Measurements from ENCODE around the gene CHDH.

The CHDH gene

GRCh38 chr3:53809764-53810400 is 36.3 kb downstream of the CHDH start:
- Histone ChIP-seq H3K27me3 (ENCODE audit: control insufficient read depth in 2 of 2, insufficient read depth in 2 of 2, low read length in 2 of 2) (peaks cover 0 to 2% of the 10 kb centered on the region in 2 donors), H3K9ac (ENCODE audit: low read depth in 1 of 2, low read length in 2 of 2) (no peak overlapping the region), H3K4me1 (ENCODE audit: control insufficient read depth in 2 of 2, insufficient read depth in 2 of 2, low read length in 2 of 2) (peaks cover 10 to 14% of the 10 kb centered on the region in 2 donors), H3K36me3 (ENCODE audit: control insufficient read depth in 2 of 2, insufficient read depth in 2 of 2, low read length in 2 of 2) (no peaks in the 10 kb centered on the region), H3K27ac (ENCODE audit: low read depth in 2 of 2, low read length in 2 of 2) (no peak overlapping the region), H3K9me3 (ENCODE audit: control insufficient read depth in 2 of 2, low read length in 2 of 2) (no peaks in the 10 kb centered on the region), H3K4me3 (ENCODE audit: low read length in 2 of 2) (no peak overlapping the region)

- Histone ChIP-seq H3K4me3 (ENCODE audit: low read length in 2 of 2) (no peak overlapping the region), H3K27ac (ENCODE audit: low read depth in 2 of 2, low read length in 2 of 2) (no peak overlapping the region), H3K27me3 (ENCODE audit: control insufficient read depth in 2 of 2, insufficient read depth in 2 of 2, low read length in 2 of 2) (peaks cover 0 to 2% of the 10 kb centered on the region in 2 donors), H3K4me1 (ENCODE audit: control insufficient read depth in 2 of 2, insufficient read depth in 2 of 2, low read length in 2 of 2) (peaks cover 10 to 14% of the 10 kb centered on the region in 2 donors), H3K9ac (ENCODE audit: low read depth in 1 of 2, low read length in 2 of 2) (no peak overlapping the region), H3K36me3 (ENCODE audit: control insufficient read depth in 2 of 2, insufficient read depth in 2 of 2, low read length in 2 of 2) (no peaks in the 10 kb centered on the region), H3K9me3 (ENCODE audit: control insufficient read depth in 2 of 2, low read length in 2 of 2) (no peaks in the 10 kb centered on the region)
These were observed 37.0 kb downstream of the CHDH start for GRCh38 chr3:53809267-53809666.

GRCh38 chr3:53808496-53808895 is 37.7 kb downstream of the CHDH start:
- Histone ChIP-seq H3K9ac (ENCODE audit: low read depth in 1 of 2, low read length in 2 of 2) (no peak overlapping the region), H3K4me3 (ENCODE audit: low read length in 2 of 2) (no peak overlapping the region), H3K27ac (ENCODE audit: low read depth in 2 of 2, low read length in 2 of 2) (no peak overlapping the region), H3K36me3 (ENCODE audit: control insufficient read depth in 2 of 2, insufficient read depth in 2 of 2, low read length in 2 of 2) (no peaks in the 10 kb centered on the region), H3K27me3 (ENCODE audit: control insufficient read depth in 2 of 2, insufficient read depth in 2 of 2, low read length in 2 of 2) (no peaks in the 10 kb centered on the region), H3K4me1 (ENCODE audit: control insufficient read depth in 2 of 2, insufficient read depth in 2 of 2, low read length in 2 of 2) (peaks cover 10 to 14% of the 10 kb centered on the region in 2 donors), H3K9me3 (ENCODE audit: control insufficient read depth in 2 of 2, low read length in 2 of 2) (no peaks in the 10 kb centered on the region)

GRCh38 chr3:53807117-53807810 is 39.0 kb downstream of the CHDH start:
- H3K4me1 ChIP-seq (ENCODE audit: control insufficient read depth in 2 of 2, insufficient read depth in 2 of 2, low read length in 2 of 2), result peaks cover 10 to 14% of the 10 kb centered on the region in 2 donors
- H3K36me3 ChIP-seq (ENCODE audit: control insufficient read depth in 2 of 2, insufficient read depth in 2 of 2, low read length in 2 of 2), result no peaks in the 10 kb centered on the region
- H3K27ac ChIP-seq (ENCODE audit: low read depth in 2 of 2, low read length in 2 of 2), result peak overlapping the region; percentile 49 to 59
- no peak overlapping the region for H3K4me3 ChIP-seq (ENCODE audit: low read length in 2 of 2)
- H3K9ac ChIP-seq (ENCODE audit: low read depth in 1 of 2, low read length in 2 of 2), result peak overlapping the region in 1 of 2 donors; percentile 49
- H3K27me3 ChIP-seq (ENCODE audit: control insufficient read depth in 2 of 2, insufficient read depth in 2 of 2, low read length in 2 of 2), result no peaks in the 10 kb centered on the region
- no peaks in the 10 kb centered on the region for H3K9me3 ChIP-seq (ENCODE audit: control insufficient read depth in 2 of 2, low read length in 2 of 2)

- Histone ChIP-seq H3K9ac (ENCODE audit: low read depth in 1 of 2, low read length in 2 of 2) (peak overlapping the region in 1 of 2 donors; percentile 49), H3K36me3 (ENCODE audit: control insufficient read depth in 2 of 2, insufficient read depth in 2 of 2, low read length in 2 of 2) (no peaks in the 10 kb centered on the region), H3K4me1 (ENCODE audit: control insufficient read depth in 2 of 2, insufficient read depth in 2 of 2, low read length in 2 of 2) (peaks cover 10 to 14% of the 10 kb centered on the region in 2 donors), H3K9me3 (ENCODE audit: control insufficient read depth in 2 of 2, low read length in 2 of 2) (no peaks in the 10 kb centered on the region), H3K4me3 (ENCODE audit: low read length in 2 of 2) (no peak overlapping the region), H3K27me3 (ENCODE audit: control insufficient read depth in 2 of 2, insufficient read depth in 2 of 2, low read length in 2 of 2) (no peaks in the 10 kb centered on the region), H3K27ac (ENCODE audit: low read depth in 2 of 2, low read length in 2 of 2) (peak overlapping the region; percentile 49 to 62)
These were observed 39.8 kb downstream of the CHDH start for GRCh38 chr3:53806182-53807116.

- H3K27me3 ChIP-seq (ENCODE audit: control insufficient read depth in 2 of 2, insufficient read depth in 2 of 2, low read length in 2 of 2), result no peaks in the 10 kb centered on the region
- no peak overlapping the region for H3K4me3 ChIP-seq (ENCODE audit: low read length in 2 of 2)
- peaks cover 10 to 14% of the 10 kb centered on the region in 2 donors for H3K4me1 ChIP-seq (ENCODE audit: control insufficient read depth in 2 of 2, insufficient read depth in 2 of 2, low read length in 2 of 2)
- H3K36me3 ChIP-seq (ENCODE audit: control insufficient read depth in 2 of 2, insufficient read depth in 2 of 2, low read length in 2 of 2), result no peaks in the 10 kb centered on the region
- H3K9me3 ChIP-seq (ENCODE audit: control insufficient read depth in 2 of 2, low read length in 2 of 2), result no peaks in the 10 kb centered on the region
- no peak overlapping the region for H3K9ac ChIP-seq (ENCODE audit: low read depth in 1 of 2, low read length in 2 of 2)
- H3K27ac ChIP-seq (ENCODE audit: low read depth in 2 of 2, low read length in 2 of 2), result peak overlapping the region in 1 of 2 donors; percentile 38
These were observed 40.6 kb downstream of the CHDH start for GRCh38 chr3:53805463-53806159.

- Histone ChIP-seq H3K9ac (ENCODE audit: low read depth in 1 of 2, low read length in 2 of 2) (no peak overlapping the region), H3K27me3 (ENCODE audit: control insufficient read depth in 2 of 2, insufficient read depth in 2 of 2, low read length in 2 of 2) (no peaks in the 10 kb centered on the region), H3K27ac (ENCODE audit: low read depth in 2 of 2, low read length in 2 of 2) (no peak overlapping the region), H3K9me3 (ENCODE audit: control insufficient read depth in 2 of 2, low read length in 2 of 2) (no peaks in the 10 kb centered on the region), H3K4me3 (ENCODE audit: low read length in 2 of 2) (no peak overlapping the region), H3K4me1 (ENCODE audit: control insufficient read depth in 2 of 2, insufficient read depth in 2 of 2, low read length in 2 of 2) (peaks cover 10 to 14% of the 10 kb centered on the region in 2 donors), H3K36me3 (ENCODE audit: control insufficient read depth in 2 of 2, insufficient read depth in 2 of 2, low read length in 2 of 2) (no peaks in the 10 kb centered on the region)
These were observed 41.3 kb downstream of the CHDH start for GRCh38 chr3:53804697-53805462.

- H3K4me1 ChIP-seq (ENCODE audit: control insufficient read depth in 2 of 2, insufficient read depth in 2 of 2, low read length in 2 of 2), result peaks cover 10 to 14% of the 10 kb centered on the region in 2 donors
- H3K9ac ChIP-seq (ENCODE audit: low read depth in 1 of 2, low read length in 2 of 2), result no peak overlapping the region
- no peak overlapping the region for H3K4me3 ChIP-seq (ENCODE audit: low read length in 2 of 2)
- H3K9me3 ChIP-seq (ENCODE audit: control insufficient read depth in 2 of 2, low read length in 2 of 2), result no peaks in the 10 kb centered on the region
- H3K36me3 ChIP-seq (ENCODE audit: control insufficient read depth in 2 of 2, insufficient read depth in 2 of 2, low read length in 2 of 2), result no peaks in the 10 kb centered on the region
- no peaks in the 10 kb centered on the region for H3K27me3 ChIP-seq (ENCODE audit: control insufficient read depth in 2 of 2, insufficient read depth in 2 of 2, low read length in 2 of 2)
- H3K27ac ChIP-seq (ENCODE audit: low read depth in 2 of 2, low read length in 2 of 2), result no peak overlapping the region
These were observed 42.2 kb downstream of the CHDH start for GRCh38 chr3:53803816-53804695.

Data from mucosa of rectum (tissue), 2 donors.